T-helper 17 cell (primary cell): ENCODE results near the gene KREMEN1. TPM values are rescaled to one million over a fixed set of nuclear protein-coding genes. Genes with fewer than 3 reads are reported as not detected.
"Not testable (repeated sequence)": the region's sequence is repeated elsewhere in the genome, so short reads cannot be mapped to it uniquely, and the experiment has no call there.

ENCODE experiments used
- ATAC-seq: fragments of 150-1000 bp; cut with Tn5 transposase; 2 replicates; pipeline ENCODE4 v1.10.0; 2021; ENCODE audit warnings: mild to moderate bottlenecking, moderate library complexity
- DNase-seq, 3 donors: peaks; one replicate each; pipeline versions ENCODE4 v3.0.0 to v3.0.0-alpha.2; 2020 to 2021
- H3K9me3 ChIP-seq: one replicate; pipeline ENCODE4 v1.7.0; 2013; ENCODE audit warnings: low read length, mild to moderate bottlenecking; ENCODE audit not compliant: control insufficient read depth, poor library complexity, severe bottlenecking
- H3K27ac Mint-ChIP-seq: one replicate; pipeline ENCODE4 v1.8.0; 2022; ENCODE audit warnings: mild to moderate bottlenecking, moderate library complexity, mixed read lengths
- H3K27me3 Mint-ChIP-seq: one replicate; pipeline ENCODE4 v1.8.0; 2022; ENCODE audit warnings: mixed read lengths
- H3K36me3 Mint-ChIP-seq: one replicate; pipeline ENCODE4 v1.8.0; 2022; ENCODE audit warnings: low read depth, mixed read lengths
- H3K4me1 Mint-ChIP-seq: one replicate; pipeline ENCODE4 v1.8.0; 2022; ENCODE audit warnings: mild to moderate bottlenecking, mixed read lengths
- H3K4me3 Mint-ChIP-seq: one replicate; pipeline ENCODE4 v1.8.0; 2022; ENCODE audit warnings: mild to moderate bottlenecking, moderate library complexity, mixed read lengths
- total RNA-seq, 4 donors: library from RNA in 2 of 4; stranded (reverse) in 2 of 4; gene quantifications; one replicate each; pipeline ENCODE4 v1.2.3 and lab custom pipeline; 2022 to 2026

Gene KREMEN1
- total RNA-seq, 2 donors from 2014 or later = 0.15 to 0.26 TPM

- DNase-seq (no peak), ATAC-seq (no peak)
- H3K9me3 ChIP-seq = no peaks in the 10 kb centered on the region
- Mint-ChIP-seq H3K4me1 (no peaks in the 10 kb centered on the region), H3K27me3 (peaks cover 56% of the 10 kb centered on the region), H3K36me3 (peaks cover 7% of the 10 kb centered on the region), H3K27ac (no peak overlapping the region), H3K4me3 (no peak overlapping the region)
Measured at GRCh38 chr22:29110946-29111345, 38.1 kb downstream of the KREMEN1 start.

- H3K4me3 Mint-ChIP-seq = no peak overlapping the region
- no peaks in the 10 kb centered on the region for H3K9me3 ChIP-seq
- H3K4me1 Mint-ChIP-seq = no peaks in the 10 kb centered on the region
- ATAC-seq (no peak), DNase-seq (no peak)
- peaks cover 68% of the 10 kb centered on the region for H3K27me3 Mint-ChIP-seq
- peaks cover 9% of the 10 kb centered on the region for H3K36me3 Mint-ChIP-seq
- H3K27ac Mint-ChIP-seq = no peak overlapping the region
Measured at GRCh38 chr22:29112121-29112520, 39.3 kb downstream of the KREMEN1 start.

- no peak overlapping the region for H3K27ac Mint-ChIP-seq
- no peaks in the 10 kb centered on the region for H3K4me1 Mint-ChIP-seq
- peaks cover 68% of the 10 kb centered on the region for H3K27me3 Mint-ChIP-seq
- DNase-seq (no peak), ATAC-seq (no peak)
- no peak overlapping the region for H3K4me3 Mint-ChIP-seq
- H3K9me3 ChIP-seq = no peaks in the 10 kb centered on the region
- H3K36me3 Mint-ChIP-seq = peaks cover 9% of the 10 kb centered on the region
Measured at GRCh38 chr22:29112681-29113080, 39.8 kb downstream of the KREMEN1 start.

- no peaks in the 10 kb centered on the region for H3K9me3 ChIP-seq
- Mint-ChIP-seq H3K27ac (no peak overlapping the region), H3K27me3 (peaks cover 72% of the 10 kb centered on the region), H3K36me3 (peaks cover 9% of the 10 kb centered on the region), H3K4me1 (no peaks in the 10 kb centered on the region), H3K4me3 (no peak overlapping the region)
- DNase-seq (no peak), ATAC-seq (no peak)
Measured at GRCh38 chr22:29113319-29113718, 40.5 kb downstream of the KREMEN1 start.

- peaks cover 6% of the 10 kb centered on the region for H3K36me3 Mint-ChIP-seq
- H3K4me1 Mint-ChIP-seq = no peaks in the 10 kb centered on the region
- H3K9me3 ChIP-seq = no peaks in the 10 kb centered on the region
- peaks cover 63% of the 10 kb centered on the region for H3K27me3 Mint-ChIP-seq
- H3K4me3 Mint-ChIP-seq = no peak overlapping the region
- no peak overlapping the region for H3K27ac Mint-ChIP-seq
- ATAC-seq = no peak
- no peak for DNase-seq
Measured at GRCh38 chr22:29114392-29114791, 41.6 kb downstream of the KREMEN1 start.

GRCh38 chr22:29115682-29116288 lies 43.0 kb downstream of the KREMEN1 start:
- DNase-seq = no peak
- H3K9me3 ChIP-seq = no peaks in the 10 kb centered on the region
- Mint-ChIP-seq H3K27me3 (peaks cover 51% of the 10 kb centered on the region), H3K36me3 (peaks cover 10% of the 10 kb centered on the region), H3K27ac (no peak overlapping the region), H3K4me1 (no peaks in the 10 kb centered on the region), H3K4me3 (no peak overlapping the region)
- ATAC-seq = no peak

- peaks cover 10% of the 10 kb centered on the region for H3K36me3 Mint-ChIP-seq
- H3K4me3 Mint-ChIP-seq = no peak overlapping the region
- no peaks in the 10 kb centered on the region for H3K4me1 Mint-ChIP-seq
- no peak overlapping the region for H3K27ac Mint-ChIP-seq
- no peak for DNase-seq
- no peak for ATAC-seq
- peaks cover 49% of the 10 kb centered on the region for H3K27me3 Mint-ChIP-seq
- H3K9me3 ChIP-seq = no peaks in the 10 kb centered on the region
Measured at GRCh38 chr22:29116397-29117123, 43.7 kb downstream of the KREMEN1 start.

- Mint-ChIP-seq H3K4me1 (no peaks in the 10 kb centered on the region), H3K4me3 (no peak overlapping the region), H3K27ac (no peak overlapping the region), H3K36me3 (peaks cover 10% of the 10 kb centered on the region), H3K27me3 (peaks cover 43% of the 10 kb centered on the region)
- DNase-seq = no peak
- no peak for ATAC-seq
- H3K9me3 ChIP-seq = no peaks in the 10 kb centered on the region
Measured at GRCh38 chr22:29117799-29118477, 45.1 kb downstream of the KREMEN1 start.

- H3K4me1 Mint-ChIP-seq, H3K36me3 Mint-ChIP-seq, H3K27ac Mint-ChIP-seq: not testable (repeated sequence)
Measured at GRCh38 chr22:29120098-29120912, 47.5 kb downstream of the KREMEN1 start.

GRCh38 chr22:29121124-29121523 lies 48.3 kb downstream of the KREMEN1 start:
- Mint-ChIP-seq H3K4me1 (no peaks in the 10 kb centered on the region), H3K27me3 (peaks cover 18% of the 10 kb centered on the region), H3K4me3 (no peak overlapping the region), H3K27ac (no peak overlapping the region), H3K36me3 (peaks cover 7% of the 10 kb centered on the region)
- ATAC-seq = no peak
- no peak for DNase-seq
- no peaks in the 10 kb centered on the region for H3K9me3 ChIP-seq

More at GRCh38 chr22:29120098-29120912, 47.5 kb downstream of the KREMEN1 start:
- not testable (repeated sequence) for DNase-seq, H3K9me3 ChIP-seq, ATAC-seq, H3K4me3 Mint-ChIP-seq
- peaks cover 26% of the 10 kb centered on the region for H3K27me3 Mint-ChIP-seq

- no peak for ATAC-seq
- Mint-ChIP-seq H3K36me3 (peaks cover 7% of the 10 kb centered on the region), H3K4me1 (no peaks in the 10 kb centered on the region), H3K4me3 (no peak overlapping the region), H3K27me3 (peaks cover 9% of the 10 kb centered on the region), H3K27ac (no peak overlapping the region)
- H3K9me3 ChIP-seq = no peaks in the 10 kb centered on the region
- DNase-seq = no peak
Measured at GRCh38 chr22:29122041-29122440, 49.2 kb downstream of the KREMEN1 start.

- Mint-ChIP-seq H3K4me1 (peaks cover 2% of the 10 kb centered on the region), H3K27ac (no peak overlapping the region), H3K27me3 (no peaks in the 10 kb centered on the region), H3K36me3 (peaks cover 3% of the 10 kb centered on the region), H3K4me3 (no peak overlapping the region)
- H3K9me3 ChIP-seq = no peaks in the 10 kb centered on the region
- DNase-seq (no peak), ATAC-seq (no peak)
Measured at GRCh38 chr22:29124777-29125442, 52.1 kb downstream of the KREMEN1 start.

- DNase-seq (no peak), ATAC-seq (no peak)
- no peaks in the 10 kb centered on the region for H3K9me3 ChIP-seq
- Mint-ChIP-seq H3K27me3 (no peaks in the 10 kb centered on the region), H3K27ac (no peak overlapping the region), H3K4me3 (no peak overlapping the region), H3K4me1 (peaks cover 2% of the 10 kb centered on the region), H3K36me3 (peaks cover 3% of the 10 kb centered on the region)
Measured at GRCh38 chr22:29125443-29125778, 52.6 kb downstream of the KREMEN1 start.
